Islet of Langerhans (tissue), 1 donor: ENCODE measurements around the gene ENDOD1.
"Not testable (repeated sequence)": the region's sequence is repeated elsewhere in the genome, so short reads cannot be mapped to it uniquely, and the experiment has no call there.

Experiments
- FAIRE-seq: peaks from one replicate; lab custom pipeline; 2011; peaks lifted over from hg19 to GRCh38; lab: Jason Lieb, UNC

ENDOD1 gene

GRCh38 chr11:95104856-95105255 lies 15.2 kb downstream of the ENDOD1 start:
- FAIRE-seq: no peak

- no peak for FAIRE-seq
Measured at GRCh38 chr11:95108159-95108611, 18.5 kb downstream of the ENDOD1 start.

GRCh38 chr11:95108671-95109551 lies 19.3 kb downstream of the ENDOD1 start:
- FAIRE-seq: no peak

- not testable (repeated sequence) for FAIRE-seq
Measured at GRCh38 chr11:95111471-95111870, 21.8 kb downstream of the ENDOD1 start.

- no peak for FAIRE-seq
Measured at GRCh38 chr11:95111923-95112540, 22.4 kb downstream of the ENDOD1 start.

GRCh38 chr11:95115597-95115996 lies 26.0 kb downstream of the ENDOD1 start:
- FAIRE-seq: no peak

GRCh38 chr11:95119361-95120060 lies 29.9 kb downstream of the ENDOD1 start:
- no peak for FAIRE-seq

GRCh38 chr11:95121698-95122097 lies 32.1 kb downstream of the ENDOD1 start:
- no peak for FAIRE-seq

- no peak for FAIRE-seq
Measured at GRCh38 chr11:95123556-95123955, 33.9 kb downstream of the ENDOD1 start.

GRCh38 chr11:95128602-95129001 lies 39.0 kb downstream of the ENDOD1 start:
- no peak for FAIRE-seq

GRCh38 chr11:95132956-95133355 lies 43.3 kb downstream of the ENDOD1 start:
- no peak for FAIRE-seq

- FAIRE-seq: no peak
Measured at GRCh38 chr11:95134491-95134890, 44.8 kb downstream of the ENDOD1 start.

- no peak for FAIRE-seq
Measured at GRCh38 chr11:95135155-95135554, 45.5 kb downstream of the ENDOD1 start.

GRCh38 chr11:95135880-95136279 lies 46.2 kb downstream of the ENDOD1 start:
- no peak for FAIRE-seq

- not testable (repeated sequence) for FAIRE-seq
Measured at GRCh38 chr11:95136747-95137146, 47.1 kb downstream of the ENDOD1 start.

GRCh38 chr11:95137299-95137698 lies 47.7 kb downstream of the ENDOD1 start:
- FAIRE-seq: no peak

GRCh38 chr11:95138448-95138847 lies 48.8 kb downstream of the ENDOD1 start:
- FAIRE-seq: no peak

GRCh38 chr11:95140397-95141033 lies 50.9 kb downstream of the ENDOD1 start:
- no peak for FAIRE-seq

- FAIRE-seq: no peak
Measured at GRCh38 chr11:95142431-95142830, 52.8 kb downstream of the ENDOD1 start.

- no peak for FAIRE-seq
Measured at GRCh38 chr11:95143106-95143681, 53.5 kb downstream of the ENDOD1 start.

GRCh38 chr11:95144313-95145235 lies 54.9 kb downstream of the ENDOD1 start:
- FAIRE-seq: no peak
